Esophagus muscularis mucosa (tissue), 3 donors: Measurements from ENCODE around the gene DDI2.

ENCODE experiments used
- CTCF ChIP-seq, 3 experiments: fragments of 200-600 bp in 2 of 3; fragments of 450-650 bp in 1 of 3; sonication (generic) in 2 of 3; IDR thresholded peaks; one replicate each; pipeline ENCODE4 v1.5.1; 2017 to 2019; ENCODE audit warnings: antibody characterized with exemption in 3 of 3, mild to moderate bottlenecking in 2 of 3, moderate library complexity in 1 of 3
- POLR2A ChIP-seq: fragments of 450-650 bp; IDR thresholded peaks from one replicate; pipeline ENCODE4 v1.6.1; 2017; ENCODE audit warnings: antibody characterized with exemption, moderate library complexity, mild to moderate bottlenecking, low read depth
- POLR2AphosphoS5 ChIP-seq, 2 donors: sonication (generic); formaldehyde crosslinking; IDR thresholded peaks; one replicate each; pipeline ENCODE4 v1.6.1; 2017; ENCODE audit warnings: antibody characterized with exemption in 2 of 2

- TF ChIP-seq CTCF (IDR thresholded peaks at IDR 0.05) (no peak), POLR2A (no peak), POLR2AphosphoS5 (IDR thresholded peaks at IDR 0.05) (no peak)
Observed at GRCh38 chr1:15718199-15718601, 100.9 kb downstream of the DDI2 start.
